GM19023 (cell line): ENCODE measurements around the gene MOV10.
A peak's percentile ranks its signal among the peaks of the same experiment; 100 is the strongest.

Experiments
- ATAC-seq: cut with Tn5 transposase; IDR thresholded peaks from one replicate; pipeline ENCODE4 v1.9.1; 2021; ENCODE audit warnings: mild to moderate bottlenecking, moderate library complexity; ENCODE audit not compliant: unreplicated experiment

The MOV10 gene

DNA sequence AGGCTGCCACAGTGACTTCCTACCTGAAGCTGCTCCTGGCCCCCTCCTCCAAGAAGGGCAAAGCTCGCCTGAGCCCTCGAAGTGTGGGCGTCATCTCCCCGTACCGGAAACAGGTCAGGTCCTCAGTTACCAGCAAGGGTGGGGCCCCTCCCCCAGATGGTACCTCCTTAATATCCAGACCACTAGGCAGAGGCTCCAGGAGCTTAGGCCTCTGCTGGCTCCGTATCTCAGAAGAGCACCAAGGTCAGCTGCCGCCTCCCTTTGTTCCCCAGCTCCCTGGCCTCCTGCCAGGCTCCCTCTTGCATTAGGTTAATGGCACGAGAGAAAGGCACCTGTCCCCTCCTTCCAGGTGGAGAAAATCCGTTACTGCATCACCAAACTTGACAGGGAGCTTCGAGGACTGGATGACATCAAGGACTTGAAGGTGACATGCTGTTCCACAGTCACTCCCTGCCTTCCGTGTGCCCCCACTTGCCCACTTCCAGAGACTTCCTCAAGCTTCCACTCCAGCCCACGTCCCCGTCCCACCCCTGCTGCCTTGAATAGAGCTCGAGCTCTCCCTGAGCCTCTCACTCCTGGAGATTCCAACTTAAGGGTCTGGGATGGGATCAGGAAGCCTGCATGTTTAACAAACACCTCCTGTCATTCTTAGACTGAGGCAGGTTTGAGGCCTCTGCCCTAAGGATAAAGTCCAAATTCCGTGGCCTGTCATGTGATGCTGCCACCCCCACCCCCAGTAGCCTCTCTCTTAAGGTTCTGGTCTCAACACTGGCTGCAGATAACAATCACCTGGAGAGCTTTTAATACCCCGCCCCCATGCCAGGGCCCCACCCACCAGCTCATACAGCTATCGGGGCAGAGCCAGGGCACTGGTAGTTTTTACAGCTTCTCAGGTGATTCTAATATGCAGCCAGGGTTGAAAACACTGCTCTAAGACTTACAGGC, 24.2 kb downstream of the MOV10 start:
- ATAC-seq = no peak

DNA sequence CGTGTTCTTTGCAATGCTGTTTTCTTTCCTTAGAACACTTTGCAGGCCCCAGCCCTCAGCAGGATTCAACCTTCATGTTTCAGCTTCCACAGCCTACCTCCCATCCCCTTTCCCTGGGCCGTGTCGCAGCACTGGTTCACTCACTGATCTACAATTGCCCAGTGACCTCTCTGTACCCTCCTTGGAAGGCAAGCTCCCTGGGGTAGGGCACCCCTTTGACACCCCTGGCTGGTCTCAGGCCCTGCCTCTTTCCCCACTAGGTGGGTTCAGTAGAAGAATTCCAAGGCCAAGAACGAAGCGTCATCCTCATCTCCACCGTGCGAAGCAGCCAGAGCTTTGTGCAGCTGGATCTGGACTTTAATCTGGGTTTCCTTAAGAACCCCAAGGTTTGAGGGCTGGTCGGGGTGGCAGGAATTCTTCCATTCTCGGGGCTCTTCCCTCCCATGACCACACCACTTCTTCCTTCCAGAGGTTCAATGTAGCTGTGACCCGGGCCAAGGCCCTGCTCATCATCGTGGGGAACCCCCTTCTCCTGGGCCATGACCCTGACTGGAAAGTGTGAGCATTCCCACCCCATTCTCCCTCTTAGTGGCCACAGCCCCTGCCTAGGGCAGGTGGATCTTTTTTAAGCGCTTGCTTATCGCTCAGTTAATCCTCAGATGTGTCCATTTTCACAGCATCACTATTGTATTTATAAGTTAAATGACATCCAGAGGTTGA, 25.1 kb downstream of the MOV10 start:
- no peak for ATAC-seq

DNA sequence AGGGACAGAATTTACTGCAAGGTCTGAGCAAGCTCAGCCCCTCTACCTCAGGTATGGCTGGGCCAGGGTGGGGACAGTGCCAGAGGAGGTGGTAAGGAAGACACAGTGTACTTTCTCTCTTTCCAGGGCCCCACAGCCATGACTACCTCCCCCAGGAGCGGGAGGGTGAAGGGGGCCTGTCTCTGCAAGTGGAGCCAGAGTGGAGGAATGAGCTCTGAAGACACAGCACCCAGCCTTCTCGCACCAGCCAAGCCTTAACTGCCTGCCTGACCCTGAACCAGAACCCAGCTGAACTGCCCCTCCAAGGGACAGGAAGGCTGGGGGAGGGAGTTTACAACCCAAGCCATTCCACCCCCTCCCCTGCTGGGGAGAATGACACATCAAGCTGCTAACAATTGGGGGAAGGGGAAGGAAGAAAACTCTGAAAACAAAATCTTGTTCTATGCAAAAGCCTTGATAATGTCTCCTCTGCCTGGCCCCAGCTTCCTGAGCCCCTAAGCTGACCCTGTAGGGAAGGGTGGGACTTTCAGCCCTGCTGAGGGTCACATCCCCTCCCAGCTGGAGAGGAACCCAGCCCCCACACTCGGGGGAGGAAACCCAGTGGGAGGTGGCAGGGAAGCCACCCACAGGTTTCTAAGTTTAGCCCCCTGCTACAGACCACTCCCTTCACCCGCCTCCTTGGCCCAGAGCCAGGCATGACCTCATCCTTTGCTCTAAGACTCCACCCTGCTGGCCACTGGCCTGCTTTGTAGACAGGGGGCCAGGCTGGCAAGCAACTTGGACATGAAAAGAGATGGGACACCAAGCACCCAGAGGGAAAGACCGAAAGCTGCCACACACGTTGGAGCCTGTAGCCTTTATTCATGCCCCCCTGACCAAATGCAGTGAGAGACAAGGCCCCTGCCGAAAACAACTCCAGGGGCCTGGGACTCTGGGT, 26.1 kb downstream of the MOV10 start:
- peak; percentile 47 for ATAC-seq

DNA sequence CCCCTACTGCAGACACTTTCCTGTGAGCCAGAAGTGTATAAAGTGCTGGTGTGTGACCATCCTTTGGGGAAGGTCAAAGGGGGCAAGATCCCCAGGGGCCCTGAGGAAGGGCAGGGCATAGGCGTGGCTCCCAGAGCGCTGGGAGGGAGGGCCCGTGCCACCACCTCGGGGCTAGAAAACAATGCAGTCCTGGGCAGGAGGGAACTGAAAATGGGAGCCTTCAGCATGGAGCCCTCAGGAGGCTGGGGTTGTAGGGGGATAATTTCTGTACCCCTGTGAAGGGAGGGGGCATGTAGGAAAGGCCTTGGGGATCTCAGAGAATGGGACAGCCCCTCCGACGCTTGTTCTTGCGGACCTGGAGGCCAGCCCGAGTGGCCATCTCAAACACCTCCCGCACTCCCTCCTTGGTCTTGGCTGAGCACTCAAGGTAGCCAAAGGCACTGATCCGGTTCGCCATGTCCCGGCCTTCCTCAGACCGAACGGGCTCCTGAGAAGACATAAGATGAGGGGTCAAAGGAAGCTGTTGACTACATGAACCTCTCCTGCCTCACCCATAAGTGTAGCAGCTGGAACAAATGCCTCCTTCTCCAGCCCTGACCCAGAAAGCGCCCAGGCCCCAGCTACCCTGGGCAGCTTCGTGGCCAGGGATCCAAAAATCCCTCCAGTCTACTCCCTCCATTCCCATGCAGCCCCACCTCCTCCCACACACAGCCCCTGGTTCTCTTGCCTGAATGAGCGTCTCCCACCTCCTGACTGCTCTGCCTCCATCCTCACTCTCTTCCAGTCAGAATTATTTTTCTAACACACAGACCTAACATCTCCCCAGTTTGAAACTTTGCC, 27.0 kb downstream of the MOV10 start:
- no peak for ATAC-seq

DNA sequence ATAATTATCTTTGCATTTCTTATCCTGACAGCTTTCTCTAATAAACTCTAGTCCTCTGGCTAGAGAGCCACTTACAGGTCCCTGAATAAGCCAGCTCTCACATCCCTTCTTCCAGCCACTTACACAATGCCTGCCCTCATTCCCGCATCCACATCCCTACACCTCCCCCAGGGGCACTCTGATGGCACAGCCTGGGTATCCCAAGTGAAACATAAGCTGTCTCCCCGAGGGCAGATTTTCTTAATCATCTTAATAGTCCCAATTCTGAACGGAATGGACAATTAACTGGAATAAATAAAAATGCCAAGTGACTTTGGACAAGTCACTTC, 27.6 kb downstream of the MOV10 start:
- ATAC-seq = no peak

DNA sequence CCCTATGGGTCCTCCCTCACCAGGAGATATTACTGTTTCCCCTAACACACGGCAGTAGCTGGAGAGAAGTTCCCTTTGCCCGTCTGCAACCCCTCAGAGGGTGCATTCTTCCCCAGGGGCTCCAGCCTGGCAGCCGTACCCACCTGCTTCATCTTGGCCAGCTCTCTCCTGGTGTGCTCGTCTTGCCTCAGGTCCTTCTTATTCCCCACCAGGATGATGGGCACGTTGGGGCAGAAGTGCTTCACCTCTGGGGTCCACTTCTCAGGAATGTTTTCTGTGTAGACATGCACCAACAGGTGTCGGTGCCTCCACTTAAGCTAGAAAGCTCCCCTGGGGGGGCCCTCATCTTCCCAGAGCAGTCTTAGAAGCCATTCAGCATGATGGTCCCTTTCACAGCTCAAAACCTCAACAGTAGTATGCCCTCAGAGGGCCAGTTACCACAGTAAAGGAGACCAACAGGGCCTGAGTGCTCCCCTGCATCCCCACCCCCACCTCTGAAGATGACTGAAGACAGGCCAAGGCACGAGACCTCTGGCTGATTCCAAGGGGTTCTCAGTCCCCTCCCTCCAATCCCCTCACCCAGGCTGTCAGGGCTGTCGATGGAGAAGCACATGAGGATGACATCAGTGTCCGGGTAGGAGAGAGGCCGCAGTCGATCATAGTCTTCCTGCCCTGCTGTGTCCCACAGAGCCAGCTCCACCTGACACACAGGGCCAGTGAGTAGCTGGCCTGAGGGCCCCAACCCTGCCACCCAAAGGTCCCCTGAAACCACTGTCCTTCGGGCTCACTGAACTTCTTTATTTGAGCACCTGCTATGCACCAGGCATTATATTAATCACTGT, 28.2 kb downstream of the MOV10 start:
- no peak for ATAC-seq

DNA sequence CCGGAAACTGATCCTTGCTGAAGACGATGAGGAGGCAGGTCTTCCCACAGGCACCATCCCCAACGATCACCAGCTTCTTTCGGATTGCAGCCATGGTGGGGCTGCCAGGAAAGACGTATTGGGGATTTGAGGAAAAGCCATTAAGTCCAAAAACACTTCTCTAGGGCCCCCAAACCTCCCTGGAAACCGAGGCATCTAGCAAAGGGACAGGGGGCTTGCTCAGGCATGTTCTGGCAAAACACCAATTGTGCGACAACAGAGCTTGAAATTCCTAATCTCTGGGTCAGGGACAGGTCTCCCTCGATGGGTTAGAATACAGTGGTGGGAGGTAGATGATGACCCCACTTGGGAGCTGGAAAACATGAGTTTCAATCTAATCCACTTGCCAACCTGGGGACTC, 29.2 kb downstream of the MOV10 start:
- no peak for ATAC-seq

DNA sequence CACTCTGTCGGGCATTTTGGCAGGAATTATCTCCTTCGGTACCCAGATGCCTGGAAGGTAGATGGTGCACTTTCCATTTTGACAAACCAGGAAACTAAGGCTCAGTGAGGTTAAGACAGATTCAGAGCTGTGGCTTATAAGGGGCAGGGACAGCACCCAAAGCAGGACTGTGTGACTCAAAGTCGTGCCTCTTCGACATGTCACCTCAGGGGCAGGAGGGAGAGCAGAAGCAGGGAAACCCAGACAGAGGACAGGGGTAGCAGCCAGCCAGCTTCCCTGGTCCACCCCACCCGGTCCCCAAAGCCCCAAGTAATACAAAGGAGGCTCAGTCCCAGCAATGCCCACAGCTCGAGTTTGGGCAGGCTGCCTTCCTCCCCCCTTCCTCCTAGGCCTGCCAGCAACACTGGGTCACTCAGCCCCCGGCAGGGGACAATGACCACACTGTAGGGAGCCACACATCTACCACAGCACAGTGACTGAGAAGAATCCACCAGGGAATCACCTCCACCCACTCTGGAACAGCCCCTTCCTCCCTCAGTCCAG, 30.0 kb downstream of the MOV10 start:
- no peak for ATAC-seq

DNA sequence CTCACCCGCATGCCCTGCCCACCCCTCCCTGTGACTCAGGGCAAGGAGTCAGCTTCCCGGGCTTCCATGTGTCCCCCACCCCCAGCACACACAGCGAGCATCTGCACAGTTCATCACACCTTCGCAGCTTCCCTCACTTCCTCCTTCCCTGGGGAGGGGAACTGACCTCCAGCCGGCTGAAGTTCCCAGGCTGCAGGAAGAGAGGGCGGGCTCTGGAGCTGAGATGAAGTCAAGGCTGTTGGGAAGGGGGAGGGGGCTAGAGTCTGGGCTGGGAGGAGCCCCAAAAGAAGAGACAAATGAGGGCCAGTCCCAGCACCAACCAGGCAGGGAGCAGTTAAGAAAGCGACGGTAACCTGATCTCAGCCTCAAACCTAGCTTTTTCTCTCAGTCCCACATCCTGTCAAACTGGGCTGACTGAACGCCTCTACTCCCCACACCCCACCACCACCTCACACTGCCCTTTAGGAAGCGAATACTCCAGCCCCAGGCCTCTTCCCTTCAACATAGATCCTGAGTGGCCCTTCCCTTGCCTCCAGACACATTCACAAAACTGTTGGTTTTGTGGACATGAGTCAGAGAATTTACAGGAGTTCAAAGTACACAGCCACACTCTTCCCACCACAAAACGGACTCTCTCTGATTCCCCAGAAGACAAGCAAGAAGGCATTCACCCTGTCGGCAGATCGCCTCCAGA, 30.6 kb downstream of the MOV10 start:
- peak; percentile 59 for ATAC-seq

DNA sequence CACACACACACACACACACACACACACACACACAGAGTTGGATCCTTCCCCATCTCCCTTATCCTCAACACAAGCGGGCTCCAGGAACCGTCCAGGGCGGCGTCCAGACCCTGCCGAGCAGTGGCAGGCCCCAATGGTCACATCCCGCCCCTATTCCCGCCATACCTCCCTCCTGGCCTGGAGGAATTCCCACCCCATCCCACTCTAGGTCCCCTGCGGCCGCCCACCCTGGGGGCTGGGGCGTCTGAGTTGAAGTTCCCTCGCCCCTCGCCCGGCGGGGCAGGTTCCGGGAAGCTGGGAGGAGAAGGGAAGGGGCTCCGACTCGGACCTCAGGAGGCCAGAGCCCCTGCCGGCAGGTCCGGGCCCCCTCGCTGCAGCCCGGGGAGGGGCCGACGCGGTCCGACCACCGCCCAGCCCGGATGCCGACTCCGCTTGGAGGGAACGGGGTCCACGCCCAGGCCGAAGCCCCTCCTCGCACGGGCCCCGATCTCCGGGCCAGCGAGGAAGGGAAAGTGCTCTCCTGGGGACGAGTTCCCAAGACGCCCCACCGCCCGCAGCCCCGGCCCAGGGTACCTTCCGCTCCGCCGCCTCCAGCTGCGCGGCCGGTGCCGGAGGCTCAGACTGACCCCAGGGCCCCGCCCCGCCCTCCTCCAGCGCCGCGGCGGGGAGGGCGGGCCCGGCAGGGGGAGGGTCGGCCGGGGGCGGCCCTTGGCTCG, 32.2 kb downstream of the MOV10 start, which contains the start of gene RHOC:
TSS of gene RHOC (minus strand) at position 623 of the 716 bp plus-strand sequence. CDS start 3,328 bp downstream, outside the sequence.
- ATAC-seq = peak; percentile 70

DNA sequence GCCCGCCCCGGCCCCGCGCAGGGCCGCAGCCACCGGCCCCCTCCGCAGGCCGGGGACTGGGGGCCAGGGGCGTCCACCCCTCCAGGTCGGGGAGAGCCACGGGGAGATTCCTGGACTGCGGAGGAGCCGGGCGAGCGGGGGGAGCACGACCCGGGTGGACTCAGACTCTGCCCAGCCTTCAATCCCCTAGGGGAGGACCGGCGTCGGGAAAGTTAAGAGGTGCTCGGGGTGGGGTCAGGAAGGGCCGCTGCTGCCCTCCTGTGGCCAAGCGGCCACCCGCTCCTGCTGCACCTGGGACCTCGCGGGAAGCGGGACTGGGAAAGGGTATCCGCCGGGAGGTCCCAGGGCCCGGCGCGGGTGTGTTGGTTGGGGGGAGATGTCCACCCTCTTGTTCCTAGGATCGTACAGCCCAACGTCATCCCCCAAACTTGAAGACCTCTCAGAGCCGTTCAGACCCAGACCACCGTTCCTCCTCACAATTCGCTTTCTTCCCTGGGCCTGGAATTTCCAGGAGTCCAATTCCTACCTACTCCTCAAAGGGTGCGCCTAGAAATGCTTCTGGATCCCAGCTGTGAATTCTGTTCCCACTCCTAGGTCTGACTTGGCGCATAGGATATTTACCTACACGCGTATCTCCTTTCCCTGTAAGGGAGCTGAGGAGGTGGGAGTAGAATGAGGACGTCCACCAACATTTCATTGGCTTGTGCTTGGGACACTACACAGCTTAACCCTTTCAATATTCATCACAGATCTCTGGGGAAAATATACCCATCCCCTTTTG, 33.0 kb downstream of the MOV10 start:
- ATAC-seq = peak; percentile 65

DNA sequence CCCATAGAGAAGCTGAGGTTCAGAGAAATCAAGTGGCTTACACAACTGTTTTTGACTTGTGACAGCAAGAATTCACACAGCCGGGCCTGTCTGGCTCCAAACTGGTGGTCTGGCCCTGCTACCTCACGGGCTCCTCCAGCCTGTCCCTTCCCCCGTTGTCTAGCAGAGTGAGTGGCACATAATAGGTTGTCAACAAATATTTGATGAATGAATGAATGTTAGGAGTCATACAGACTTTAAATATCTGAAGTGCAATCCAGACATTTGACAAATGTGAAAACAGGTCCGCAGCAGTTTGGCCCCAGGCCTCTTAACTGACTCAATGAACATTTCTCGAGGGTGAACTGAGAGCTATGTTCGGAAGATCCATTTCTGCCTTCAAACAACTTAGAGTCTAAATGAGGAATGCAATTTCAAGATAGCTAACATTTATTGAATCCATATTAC, 33.6 kb downstream of the MOV10 start:
- no peak for ATAC-seq

DNA sequence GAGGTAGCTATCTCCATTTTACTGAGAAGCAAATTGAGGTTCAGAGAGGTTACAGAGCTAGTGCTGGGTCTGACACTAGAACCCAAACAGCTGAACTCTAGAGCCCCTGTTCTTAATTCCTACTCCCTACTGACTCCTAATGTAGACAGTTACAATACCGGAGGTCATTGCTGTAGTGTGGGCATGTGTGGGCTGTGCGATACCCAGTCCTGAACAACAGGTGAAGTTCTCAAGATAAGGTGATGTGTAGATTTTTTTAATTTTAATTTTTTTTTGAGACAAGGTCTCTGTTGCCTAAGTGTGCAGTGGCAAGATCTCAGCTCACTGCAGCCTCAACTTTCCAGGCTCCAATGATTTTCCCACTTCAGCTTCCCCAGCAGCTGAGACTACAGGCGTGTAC, 34.0 kb downstream of the MOV10 start:
- ATAC-seq = no peak

DNA sequence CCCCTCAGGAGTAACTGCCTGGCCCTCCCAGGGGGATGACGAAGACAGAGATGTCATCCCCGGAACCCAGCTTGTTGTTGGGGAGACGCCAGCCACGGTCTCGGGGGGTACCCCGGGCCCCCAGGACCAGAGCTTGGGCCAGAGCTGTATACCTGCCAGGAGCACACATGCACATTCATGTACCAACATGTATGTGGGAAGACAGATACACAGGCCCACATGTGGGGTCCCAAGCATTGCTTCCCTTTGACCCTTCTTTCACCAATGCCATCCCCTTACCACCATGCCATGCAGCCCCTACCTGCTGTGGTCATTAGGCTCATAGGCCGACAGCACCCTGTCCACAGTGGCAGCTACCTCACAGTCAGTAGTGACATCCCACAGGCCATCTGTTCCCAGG, 35.7 kb downstream of the MOV10 start:
- ATAC-seq = no peak

DNA sequence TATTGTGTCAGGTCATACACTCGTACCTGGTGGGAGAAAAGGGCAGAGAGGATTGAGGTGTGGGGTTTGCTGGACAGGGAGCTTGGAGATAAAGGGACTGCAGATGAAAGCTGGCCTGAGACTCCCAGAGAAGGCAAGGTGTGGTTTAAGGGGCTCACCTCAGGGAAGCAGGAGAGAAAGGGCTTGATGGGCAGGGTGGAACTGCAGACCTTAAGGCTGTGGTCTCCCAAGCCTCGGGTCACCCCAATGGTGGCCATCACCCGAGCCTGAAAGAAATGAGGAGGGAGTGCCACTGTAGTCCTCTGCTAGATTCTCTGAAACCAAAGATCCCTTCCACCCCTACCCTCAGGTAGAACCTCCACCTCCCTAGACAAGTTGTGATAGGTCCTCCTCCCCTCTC, 36.1 kb downstream of the MOV10 start:
- ATAC-seq = no peak

DNA sequence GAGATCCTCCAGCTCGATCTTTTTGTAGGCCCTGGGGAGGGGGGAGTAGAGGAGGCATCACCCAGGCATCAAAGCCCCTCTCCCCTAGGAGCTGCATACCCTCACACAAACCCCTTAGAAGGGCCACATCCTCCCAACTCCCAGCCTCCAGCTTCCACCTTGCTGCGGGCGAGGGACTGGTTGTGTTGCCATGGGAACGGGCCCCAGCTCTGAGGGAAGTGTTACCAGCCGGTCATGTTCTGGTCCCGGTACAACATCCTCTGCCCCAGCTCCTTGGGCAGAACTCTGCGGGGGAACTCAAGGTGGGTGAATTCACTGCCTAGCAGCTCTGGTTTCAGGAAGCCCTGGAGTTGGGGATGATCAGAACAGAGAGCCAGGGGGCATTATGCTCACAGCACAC, 36.6 kb downstream of the MOV10 start:
- no peak for ATAC-seq

DNA sequence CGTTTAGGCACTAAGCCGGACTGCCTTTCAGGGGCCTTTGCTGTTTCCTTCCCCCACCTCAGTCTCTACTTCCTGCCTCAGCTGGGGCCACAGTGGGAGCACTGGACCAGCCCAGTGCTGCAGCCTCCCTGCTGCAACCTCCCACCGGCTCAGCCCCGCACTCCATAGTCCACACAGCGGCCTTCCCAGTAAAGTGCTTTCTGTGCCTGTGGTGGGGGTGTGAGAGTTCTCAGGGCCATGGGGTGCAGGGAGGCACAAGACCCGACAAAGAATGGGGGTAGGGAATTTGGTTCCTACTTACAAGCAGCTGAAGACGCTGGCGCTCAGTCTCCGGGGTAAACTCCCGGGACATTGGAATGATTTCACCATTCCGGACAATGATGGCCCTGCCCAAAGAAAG, 37.2 kb downstream of the MOV10 start:
- ATAC-seq = no peak
